ENCODE measurements around the gene RTN4RL1. TPM values are rescaled to one million over a fixed set of nuclear protein-coding genes. Genes with fewer than 3 reads are reported as not detected.

The RTN4RL1 gene
- total and polyA plus RNA-seq, 2 of the 13 experiments (the other 11 are each of a cell fraction or from before 2014, with no cell fraction given): 0.01 TPM; not detected in 1

DNA sequence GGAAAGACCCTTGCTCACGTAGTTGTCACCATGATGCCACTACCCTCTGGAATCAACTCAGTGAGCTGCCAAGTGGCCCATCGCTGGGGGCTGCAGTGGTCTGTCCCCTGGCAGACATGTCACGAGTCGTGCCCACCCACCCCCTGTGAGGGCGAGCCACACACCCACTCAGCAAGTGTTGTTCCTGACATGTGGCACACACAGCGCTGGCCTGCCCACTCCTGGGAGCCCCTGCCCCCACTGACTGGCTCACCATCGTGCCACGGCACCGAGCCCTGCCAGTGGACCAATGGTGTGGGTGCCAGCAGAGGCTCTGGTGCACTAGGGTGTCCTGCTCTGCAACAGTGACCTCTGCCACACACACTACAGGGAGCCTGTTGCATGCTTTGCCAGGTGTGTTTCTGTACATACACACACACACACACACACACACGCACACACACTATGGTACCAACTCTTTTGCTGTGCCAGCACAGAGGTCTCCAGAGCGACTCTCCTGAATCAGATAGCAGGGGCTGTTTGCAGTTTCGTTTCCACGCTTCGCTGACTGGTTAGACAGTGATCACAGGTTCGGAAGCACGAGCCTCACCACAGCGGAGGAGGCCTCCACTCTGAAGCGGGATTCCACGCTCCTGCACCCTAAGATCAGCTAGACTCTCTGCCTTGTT is 7.7 kb downstream of the RTN4RL1 start (continued):
- TF ChIP-seq ZNF558 (CRISPR knock-in tag; IDR thresholded peaks at IDR 0.05; ENCODE audit: borderline replicate concordance): no peak
- TF ChIP-seq BORCS8-MEF2B (CRISPR knock-in tag; IDR thresholded peaks at IDR 0.05): no peak
- TF ChIP-seq, protein P1, sequence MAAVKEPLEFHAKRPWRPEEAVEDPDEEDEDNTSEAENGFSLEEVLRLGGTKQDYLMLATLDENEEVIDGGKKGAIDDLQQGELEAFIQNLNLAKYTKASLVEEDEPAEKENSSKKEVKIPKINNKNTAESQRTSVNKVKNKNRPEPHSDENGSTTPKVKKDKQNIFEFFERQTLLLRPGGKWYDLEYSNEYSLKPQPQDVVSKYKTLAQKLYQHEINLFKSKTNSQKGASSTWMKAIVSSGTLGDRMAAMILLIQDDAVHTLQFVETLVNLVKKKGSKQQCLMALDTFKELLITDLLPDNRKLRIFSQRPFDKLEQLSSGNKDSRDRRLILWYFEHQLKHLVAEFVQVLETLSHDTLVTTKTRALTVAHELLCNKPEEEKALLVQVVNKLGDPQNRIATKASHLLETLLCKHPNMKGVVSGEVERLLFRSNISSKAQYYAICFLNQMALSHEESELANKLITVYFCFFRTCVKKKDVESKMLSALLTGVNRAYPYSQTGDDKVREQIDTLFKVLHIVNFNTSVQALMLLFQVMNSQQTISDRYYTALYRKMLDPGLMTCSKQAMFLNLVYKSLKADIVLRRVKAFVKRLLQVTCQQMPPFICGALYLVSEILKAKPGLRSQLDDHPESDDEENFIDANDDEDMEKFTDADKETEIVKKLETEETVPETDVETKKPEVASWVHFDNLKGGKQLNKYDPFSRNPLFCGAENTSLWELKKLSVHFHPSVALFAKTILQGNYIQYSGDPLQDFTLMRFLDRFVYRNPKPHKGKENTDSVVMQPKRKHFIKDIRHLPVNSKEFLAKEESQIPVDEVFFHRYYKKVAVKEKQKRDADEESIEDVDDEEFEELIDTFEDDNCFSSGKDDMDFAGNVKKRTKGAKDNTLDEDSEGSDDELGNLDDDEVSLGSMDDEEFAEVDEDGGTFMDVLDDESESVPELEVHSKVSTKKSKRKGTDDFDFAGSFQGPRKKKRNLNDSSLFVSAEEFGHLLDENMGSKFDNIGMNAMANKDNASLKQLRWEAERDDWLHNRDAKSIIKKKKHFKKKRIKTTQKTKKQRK (IDR thresholded peaks at IDR 0.05; ENCODE audit: low read length): no peak
- no peak for TF ChIP-seq SIN3A (IDR thresholded peaks at IDR 0.05; ENCODE audit: borderline replicate concordance, low read depth, low read length)
- TF ChIP-seq ARNT (IDR thresholded peaks at IDR 0.05): no peak
- no peak for TF ChIP-seq ZNF790 (CRISPR knock-in tag; IDR thresholded peaks at IDR 0.05; ENCODE audit: borderline replicate concordance)
- TF ChIP-seq KLF16 (CRISPR knock-in tag; IDR thresholded peaks at IDR 0.05): no peak
- TF ChIP-seq, protein P2, sequence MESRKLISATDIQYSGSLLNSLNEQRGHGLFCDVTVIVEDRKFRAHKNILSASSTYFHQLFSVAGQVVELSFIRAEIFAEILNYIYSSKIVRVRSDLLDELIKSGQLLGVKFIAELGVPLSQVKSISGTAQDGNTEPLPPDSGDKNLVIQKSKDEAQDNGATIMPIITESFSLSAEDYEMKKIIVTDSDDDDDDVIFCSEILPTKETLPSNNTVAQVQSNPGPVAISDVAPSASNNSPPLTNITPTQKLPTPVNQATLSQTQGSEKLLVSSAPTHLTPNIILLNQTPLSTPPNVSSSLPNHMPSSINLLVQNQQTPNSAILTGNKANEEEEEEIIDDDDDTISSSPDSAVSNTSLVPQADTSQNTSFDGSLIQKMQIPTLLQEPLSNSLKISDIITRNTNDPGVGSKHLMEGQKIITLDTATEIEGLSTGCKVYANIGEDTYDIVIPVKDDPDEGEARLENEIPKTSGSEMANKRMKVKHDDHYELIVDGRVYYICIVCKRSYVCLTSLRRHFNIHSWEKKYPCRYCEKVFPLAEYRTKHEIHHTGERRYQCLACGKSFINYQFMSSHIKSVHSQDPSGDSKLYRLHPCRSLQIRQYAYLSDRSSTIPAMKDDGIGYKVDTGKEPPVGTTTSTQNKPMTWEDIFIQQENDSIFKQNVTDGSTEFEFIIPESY (CRISPR knock-in tag; IDR thresholded peaks at IDR 0.05): no peak
- no peak for TF ChIP-seq NFRKB (IDR thresholded peaks at IDR 0.05)
- TF ChIP-seq ZNF350 (CRISPR knock-in tag; IDR thresholded peaks at IDR 0.05; ENCODE audit: borderline replicate concordance, low read depth): no peak
- no peak for TF ChIP-seq ATM (IDR thresholded peaks at IDR 0.05; ENCODE audit: borderline replicate concordance)
- TF ChIP-seq, protein P3, sequence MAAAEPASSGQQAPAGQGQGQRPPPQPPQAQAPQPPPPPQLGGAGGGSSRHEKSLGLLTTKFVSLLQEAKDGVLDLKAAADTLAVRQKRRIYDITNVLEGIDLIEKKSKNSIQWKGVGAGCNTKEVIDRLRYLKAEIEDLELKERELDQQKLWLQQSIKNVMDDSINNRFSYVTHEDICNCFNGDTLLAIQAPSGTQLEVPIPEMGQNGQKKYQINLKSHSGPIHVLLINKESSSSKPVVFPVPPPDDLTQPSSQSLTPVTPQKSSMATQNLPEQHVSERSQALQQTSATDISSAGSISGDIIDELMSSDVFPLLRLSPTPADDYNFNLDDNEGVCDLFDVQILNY (CRISPR knock-in tag; conservative IDR thresholded peaks at IDR 0.05): no peak
- TF ChIP-seq HOXD1 (CRISPR knock-in tag; IDR thresholded peaks at IDR 0.05): no peak

All from HepG2 (cell line).